ENCODE data around the gene EEFSEC. TPM values are rescaled to one million over a fixed set of nuclear protein-coding genes. Genes with fewer than 3 reads are reported as not detected.

Gene EEFSEC
- total and polyA plus RNA-seq, 2 experiments from 2014 or later = 10.1 to 16.2 TPM

- ATAC-seq (no peak), DNase-seq (ENCODE audit: low spot score) (no peak)
- Histone ChIP-seq H3K4me3 (no peak overlapping the region), H3K9me2 (ENCODE audit: insufficient read depth) (no peaks in the 10 kb centered on the region), H2AFZ (no peak overlapping the region), H3K27me3 (ENCODE audit: insufficient read depth) (no peaks in the 10 kb centered on the region), H3K27ac (ENCODE audit: low read depth) (no peak overlapping the region), H3K4me2 (no peak overlapping the region), H3K36me3 (ENCODE audit: insufficient read depth) (no peaks in the 10 kb centered on the region), H4K20me1 (replicated peaks; ENCODE audit: insufficient read depth) (no peaks in the 10 kb centered on the region), H3K4me1 (ENCODE audit: insufficient read depth) (no peaks in the 10 kb centered on the region), H3F3A (replicated peaks; ENCODE audit: low read depth) (no peaks in the 10 kb centered on the region), H3K79me2 (replicated peaks; ENCODE audit: insufficient read depth) (no peaks in the 10 kb centered on the region)
- TF ChIP-seq CREB1 (CRISPR knock-in tag; IDR thresholded peaks at IDR 0.05; ENCODE audit: low read depth) (no peak), POLR2AphosphoS5 (IDR thresholded peaks at IDR 0.05; ENCODE audit: low read depth) (no peak), ZNF462 (CRISPR knock-in tag; IDR thresholded peaks at IDR 0.05) (no peak), EZH2 (IDR thresholded peaks at IDR 0.05; ENCODE audit: low read depth, unreplicated experiment) (no peak), REST (IDR thresholded peaks at IDR 0.05; ENCODE audit: unreplicated experiment) (no peak), EZH2phosphoT487 (IDR thresholded peaks at IDR 0.05; ENCODE audit: unreplicated experiment) (no peak), JUNB (IDR thresholded peaks at IDR 0.05; ENCODE audit: unreplicated experiment) (no peak), NANOG (IDR thresholded peaks at IDR 0.05; ENCODE audit: borderline replicate concordance) (no peak), STAT1 (IDR thresholded peaks at IDR 0.05; ENCODE audit: unreplicated experiment) (no peak), ETS1 (IDR thresholded peaks at IDR 0.05) (no peak), ZNF331 (CRISPR knock-in tag; IDR thresholded peaks at IDR 0.05; ENCODE audit: low read depth) (no peak), ZNF114 (CRISPR knock-in tag; IDR thresholded peaks at IDR 0.05) (no peak), CTCF (conservative IDR thresholded peaks at IDR 0.05; ENCODE audit: low read depth in 2 of 2) (no peak)
- Mint-ChIP-seq H3K27me3 (ENCODE audit: insufficient read depth, low read depth, poor library complexity) (peaks cover 8% of the 10 kb centered on the region), H3K4me1 (peaks cover 2% of the 10 kb centered on the region; the same call in 2 of the 3 replicates), H3K9me3 (no peaks in the 10 kb centered on the region), H3K27ac (no peak overlapping the region), H3K36me3 (ENCODE audit: low read depth) (no peaks in the 10 kb centered on the region), H3K4me3 (no peak overlapping the region)
These were observed 7.1 kb upstream of the EEFSEC start for GRCh38 chr3:128146201-128146600.
